GM23338 (cell line): ENCODE measurements around the gene SLC8A1. TPM values are rescaled to one million over a fixed set of nuclear protein-coding genes. Genes with fewer than 3 reads are reported as not detected.

Source experiments
- ATAC-seq: fragments of 200-7000 bp; cut with Tn5 transposase; 3 replicates; pipeline ENCODE4 v1.9.1; 2020
- DNase-seq: peaks from one replicate; pipeline ENCODE4 v3.0.0-alpha.2; 2015; ENCODE audit warnings: low spot score
- H2AFZ ChIP-seq: fragments of 200-600 bp; sonication (generic); 2 replicates; pipeline ENCODE4 v1.8.0; 2016; ENCODE audit warnings: antibody characterized with exemption, mild to moderate bottlenecking, moderate library complexity
- H3F3A ChIP-seq: fragments of 200-600 bp; sonication (generic); replicated peaks from 2 replicates; pipeline ENCODE4 v1.8.0; 2017; ENCODE audit warnings: antibody characterized with exemption, mixed run types, low read depth
- H3K27ac ChIP-seq: fragments of 200-600 bp; sonication (generic); 2 replicates; pipeline ENCODE4 v1.6.1; 2016; ENCODE audit warnings: low read depth
- H3K27me3 ChIP-seq: fragments of 200-600 bp; sonication (generic); 2 replicates; pipeline ENCODE4 v1.8.0; 2016; ENCODE audit warnings: mild to moderate bottlenecking, mixed run types, moderate library complexity; ENCODE audit not compliant: insufficient read depth
- H3K36me3 ChIP-seq: fragments of 200-600 bp; sonication (generic); 2 replicates; pipeline ENCODE4 v1.8.0; 2016; ENCODE audit warnings: mild to moderate bottlenecking; ENCODE audit not compliant: insufficient read depth
- H3K4me1 ChIP-seq: fragments of 200-600 bp; sonication (generic); 2 replicates; pipeline ENCODE4 v1.8.0; 2016; ENCODE audit warnings: mild to moderate bottlenecking, moderate library complexity; ENCODE audit not compliant: insufficient read depth
- H3K4me2 ChIP-seq: fragments of 200-600 bp; sonication (generic); 2 replicates; pipeline ENCODE4 v1.7.1; 2017; ENCODE audit warnings: mixed run types
- H3K4me3 ChIP-seq: fragments of 200-600 bp; sonication (generic); 2 replicates; pipeline ENCODE4 v1.6.1; 2016; ENCODE audit warnings: mixed run types
- H3K79me2 ChIP-seq: fragments of 200-600 bp; sonication (generic); replicated peaks from 2 replicates; pipeline ENCODE4 v1.8.0; 2017; ENCODE audit warnings: mild to moderate bottlenecking; ENCODE audit not compliant: insufficient read depth
- H3K9me2 ChIP-seq: fragments of 200-600 bp; sonication (generic); 2 replicates; pipeline ENCODE4 v1.8.0; 2017; ENCODE audit not compliant: insufficient read depth
- H4K20me1 ChIP-seq: fragments of 200-600 bp; sonication (generic); replicated peaks from 2 replicates; pipeline ENCODE4 v1.8.0; 2017; ENCODE audit warnings: mild to moderate bottlenecking; ENCODE audit not compliant: insufficient read depth
- H3K27ac Mint-ChIP-seq: 2 replicates; pipeline ENCODE4 v1.8.0; 2020; ENCODE audit warnings: inconsistent platforms, mild to moderate bottlenecking, moderate library complexity, mixed read lengths
- H3K27me3 Mint-ChIP-seq: 3 replicates; pipeline ENCODE4 v1.8.0; 2022; ENCODE audit warnings: low read depth, mild to moderate bottlenecking, moderate library complexity, mixed read lengths, inconsistent platforms; ENCODE audit not compliant: insufficient read depth, poor library complexity
- H3K36me3 Mint-ChIP-seq: 3 replicates; pipeline ENCODE4 v1.8.0; 2021; ENCODE audit warnings: low read depth, mild to moderate bottlenecking, inconsistent platforms, moderate library complexity, mixed read lengths
- H3K4me1 Mint-ChIP-seq: 3 replicates; pipeline ENCODE4 v1.8.0; 2020; ENCODE audit warnings: mild to moderate bottlenecking, inconsistent platforms, mixed read lengths
- H3K4me3 Mint-ChIP-seq: 3 replicates; pipeline ENCODE4 v1.8.0; 2021; ENCODE audit warnings: moderate library complexity, mild to moderate bottlenecking, inconsistent platforms, mixed read lengths
- H3K9me3 Mint-ChIP-seq: 3 replicates; pipeline ENCODE4 v1.8.0; 2020; ENCODE audit warnings: moderate library complexity, mild to moderate bottlenecking, inconsistent platforms, mixed read lengths
- CREB1 ChIP-seq: fragments of 250-450 bp; sonication (Bioruptor Pico); IDR thresholded peaks from 2 replicates; pipeline ENCODE4 v1.5.0; 2020; ENCODE audit warnings: low read depth, mild to moderate bottlenecking, moderate library complexity
- CTCF ChIP-seq, 2 experiments: fragments of 200-600 bp in 1 of 2; sonication (generic) in 1 of 2; conservative IDR thresholded peaks; 2 replicates each; pipeline versions ENCODE4 v1.5.1 to v1.6.1; 2016 to 2017; ENCODE audit warnings: antibody characterized with exemption in 2 of 2, low read depth in 2 of 2, mild to moderate bottlenecking in 2 of 2, moderate library complexity in 1 of 2
- ETS1 ChIP-seq: IDR thresholded peaks from 2 replicates; pipeline ENCODE4 v1.6.1; 2016; ENCODE audit warnings: antibody characterized with exemption
- EZH2 ChIP-seq: fragments of 200-600 bp; sonication (generic); IDR thresholded peaks from one replicate; pipeline ENCODE4 v1.8.0; 2017; ENCODE audit warnings: antibody characterized with exemption, mild to moderate bottlenecking, low read depth; ENCODE audit not compliant: unreplicated experiment
- EZH2phosphoT487 ChIP-seq: fragments of 200-600 bp; sonication (generic); IDR thresholded peaks from one replicate; pipeline ENCODE4 v1.8.1; 2018; ENCODE audit warnings: antibody characterized with exemption; ENCODE audit not compliant: unreplicated experiment
- JUNB ChIP-seq: IDR thresholded peaks from one replicate; pipeline ENCODE4 v1.6.1; 2016; ENCODE audit warnings: antibody characterized with exemption; ENCODE audit not compliant: unreplicated experiment
- NANOG ChIP-seq: IDR thresholded peaks from 2 replicates; pipeline ENCODE4 v1.6.1; 2016; ENCODE audit warnings: antibody characterized with exemption, borderline replicate concordance
- POLR2AphosphoS5 ChIP-seq: IDR thresholded peaks from 2 replicates; pipeline ENCODE4 v1.6.1; 2016; ENCODE audit warnings: antibody characterized with exemption, low read depth
- REST ChIP-seq: IDR thresholded peaks from one replicate; pipeline ENCODE4 v1.6.1; 2018; ENCODE audit warnings: antibody characterized with exemption; ENCODE audit not compliant: unreplicated experiment
- STAT1 ChIP-seq: IDR thresholded peaks from one replicate; pipeline ENCODE4 v1.6.1; 2016; ENCODE audit warnings: antibody characterized with exemption; ENCODE audit not compliant: unreplicated experiment
- ZNF114 ChIP-seq: fragments of 250-450 bp; sonication (Bioruptor Pico); IDR thresholded peaks from 2 replicates; pipeline ENCODE4 v1.5.0; 2020; ENCODE audit warnings: mild to moderate bottlenecking, moderate library complexity
- ZNF331 ChIP-seq: fragments of 250-450 bp; sonication (Bioruptor Pico); IDR thresholded peaks from 2 replicates; pipeline ENCODE4 v1.5.0; 2020; ENCODE audit warnings: low read depth, mild to moderate bottlenecking, moderate library complexity
- ZNF462 ChIP-seq: fragments of 250-450 bp; sonication (Bioruptor Pico); IDR thresholded peaks from 2 replicates; pipeline ENCODE4 v1.5.0; 2020; ENCODE audit warnings: mild to moderate bottlenecking, moderate library complexity
- polyA plus RNA-seq: library from polyadenylated mRNA; unstranded; fragments of >200 nt; fragmentation: Nextera tagmentation; extraction: Ambion mirVana; gene quantifications from 2 replicates; pipeline ENCODE4 v1.2.1, GENCODE V29; 2016
- total RNA-seq: library from RNA; depleted of rRNA; stranded (reverse); fragments of >200 nt; shearing (Covaris generic); gene quantifications from 2 replicates; pipeline ENCODE4 v1.2.3, GENCODE V29; 2014

Gene SLC8A1
- total and polyA plus RNA-seq, 2 experiments from 2014 or later: 2.5 to 3.3 TPM

- TF ChIP-seq EZH2: no peak
- no peak for TF ChIP-seq STAT1
- TF ChIP-seq ZNF114 (CRISPR knock-in tag): no peak
- TF ChIP-seq POLR2AphosphoS5: no peak
- TF ChIP-seq ZNF331: no peak
- TF ChIP-seq ZNF462: no peak
- no peak for TF ChIP-seq EZH2phosphoT487
- no peak for TF ChIP-seq ETS1
- TF ChIP-seq NANOG: no peak
- no peak for TF ChIP-seq REST
- no peak for TF ChIP-seq JUNB
- no peak for TF ChIP-seq CTCF (conservative IDR thresholded peaks at IDR 0.05; ENCODE audit: low read depth in 2 of 2)
- no peak for TF ChIP-seq CREB1
- no peak overlapping the region for H2AFZ ChIP-seq
- ATAC-seq (no peak), DNase-seq (no peak)
- no peaks in the 10 kb centered on the region for H3K9me3 Mint-ChIP-seq
- H3K4me2 ChIP-seq: no peak overlapping the region
- H3K36me3 ChIP-seq: no peaks in the 10 kb centered on the region
- H3K4me3 Mint-ChIP-seq: no peak overlapping the region
- H3K4me3 ChIP-seq: no peak overlapping the region
- H3K79me2 ChIP-seq: no peaks in the 10 kb centered on the region
- no peaks in the 10 kb centered on the region for H3K27me3 ChIP-seq
- H3K27ac ChIP-seq: no peak overlapping the region
- H3K36me3 Mint-ChIP-seq: no peaks in the 10 kb centered on the region
- peaks cover 13% of the 10 kb centered on the region; the same call in 1 of the 2 replicates for H3K4me1 ChIP-seq
- no peak overlapping the region for H3K27ac Mint-ChIP-seq
- H3F3A ChIP-seq: no peaks in the 10 kb centered on the region
- peaks cover 18% of the 10 kb centered on the region for H3K4me1 Mint-ChIP-seq
- no peaks in the 10 kb centered on the region for H3K27me3 Mint-ChIP-seq
- no peaks in the 10 kb centered on the region for H3K9me2 ChIP-seq
- no peaks in the 10 kb centered on the region for H4K20me1 ChIP-seq
Measured at GRCh38 chr2:40373111-40373510, 78.8 kb downstream of the SLC8A1 start.
